Measurements from ENCODE around the gene BCL11A. TPM values are rescaled to one million over a fixed set of nuclear protein-coding genes. Genes with fewer than 3 reads are reported as not detected.

Gene BCL11A
- total RNA-seq, 1 donor from 2014 or later: 3.6 TPM

DNA sequence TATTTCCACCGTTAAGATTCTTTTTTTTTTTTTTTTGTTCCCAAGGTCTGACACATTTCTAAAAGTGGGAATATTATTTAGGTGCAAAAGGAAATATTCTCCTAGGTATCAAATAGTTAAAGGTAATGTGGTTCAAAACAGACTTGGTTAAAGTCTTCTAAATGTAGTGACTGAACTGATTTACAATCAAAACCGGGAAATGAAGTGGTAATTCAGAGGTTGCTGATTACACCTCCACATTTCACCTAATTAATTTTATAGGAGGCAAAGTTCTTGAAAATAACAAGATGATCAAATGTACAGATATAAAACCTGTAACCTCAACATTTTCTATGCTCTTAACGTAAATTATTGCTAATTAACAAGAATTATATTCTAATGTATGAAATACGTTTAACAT is 5.1 kb downstream of the BCL11A start:
- DNase-seq (ENCODE audit: extremely low read depth, low read depth, low spot score): no peak

DNA sequence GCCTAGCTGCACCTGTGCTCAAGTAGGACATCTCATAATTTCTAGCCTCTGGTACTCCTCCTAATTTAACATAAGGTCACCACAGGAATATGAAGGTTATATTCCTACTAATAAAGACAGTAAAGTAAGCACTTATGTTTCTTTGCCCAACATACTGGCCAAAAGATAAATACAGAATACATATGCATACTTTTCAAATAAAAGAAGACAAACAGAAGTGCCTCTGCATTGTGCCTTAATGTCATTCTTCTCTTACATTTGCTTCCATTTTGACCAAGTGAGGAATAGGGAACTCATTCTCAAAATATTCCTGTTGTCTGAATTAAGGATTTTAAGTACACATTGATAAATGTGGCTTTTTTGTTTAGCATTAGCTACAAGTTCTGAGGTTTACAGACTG is 5.6 kb downstream of the BCL11A start:
- DNase-seq (ENCODE audit: extremely low read depth, low read depth, low spot score): no peak

DNA sequence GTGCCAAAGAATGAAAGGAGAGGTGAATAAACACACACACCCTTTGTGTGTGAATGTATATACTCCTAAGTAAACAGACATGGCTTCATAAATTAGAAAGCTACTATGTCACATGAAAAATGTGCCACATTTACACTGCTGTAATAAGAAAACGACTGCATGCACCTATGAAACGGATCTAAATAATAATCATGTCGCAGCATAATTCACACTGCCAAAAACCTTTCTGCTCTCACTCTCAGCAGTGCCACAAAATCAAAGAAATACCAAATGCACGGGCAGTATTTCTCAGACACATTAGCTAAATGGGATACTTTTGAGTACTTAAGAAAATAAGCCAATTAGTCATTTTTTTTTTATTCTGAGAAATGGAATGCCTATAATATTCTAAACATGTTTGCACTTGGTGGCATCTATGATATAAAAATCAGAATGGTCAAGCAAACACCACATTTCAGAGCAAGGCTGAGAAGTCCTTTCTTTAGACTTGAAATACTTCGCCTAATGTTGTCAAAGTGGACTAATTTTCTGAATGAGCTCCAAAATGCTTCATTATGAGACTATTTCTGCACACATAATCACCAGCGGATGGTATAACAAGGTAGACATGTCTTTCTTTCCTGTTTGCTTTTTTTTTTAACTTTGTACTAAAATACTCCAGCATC is 6.6 kb downstream of the BCL11A start:
- DNase-seq (ENCODE audit: extremely low read depth, low read depth, low spot score): no peak

DNA sequence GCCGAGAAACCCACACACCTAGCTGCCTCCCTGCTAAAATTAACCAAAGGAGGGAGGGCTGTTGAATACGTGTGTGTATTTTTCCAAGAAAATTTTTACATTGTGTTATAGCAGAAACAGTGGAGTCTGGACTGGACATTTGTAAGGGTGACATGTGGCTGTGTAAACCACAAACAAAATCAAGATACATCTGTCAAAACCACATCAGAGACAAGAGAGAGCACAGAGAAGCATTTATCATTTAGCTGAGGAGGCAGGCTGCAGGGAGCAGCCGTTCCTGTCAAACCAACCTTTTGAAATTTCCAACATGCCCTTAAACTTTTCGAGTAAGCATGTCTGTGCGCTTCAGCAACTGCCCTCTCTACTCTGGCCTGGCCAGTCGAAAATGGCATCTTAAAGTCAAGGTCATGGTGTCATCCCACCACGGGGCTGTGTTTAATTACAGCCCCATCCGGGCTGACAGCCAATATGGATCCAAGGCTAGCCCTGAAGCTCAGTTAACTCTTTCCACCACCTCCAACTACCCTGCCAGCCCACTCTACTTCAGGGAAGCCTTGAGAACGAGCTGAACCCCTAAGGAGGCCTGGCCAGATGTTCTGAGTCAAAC is 8.4 kb downstream of the BCL11A start:
- DNase-seq (ENCODE audit: extremely low read depth, low read depth, low spot score): no peak

DNA sequence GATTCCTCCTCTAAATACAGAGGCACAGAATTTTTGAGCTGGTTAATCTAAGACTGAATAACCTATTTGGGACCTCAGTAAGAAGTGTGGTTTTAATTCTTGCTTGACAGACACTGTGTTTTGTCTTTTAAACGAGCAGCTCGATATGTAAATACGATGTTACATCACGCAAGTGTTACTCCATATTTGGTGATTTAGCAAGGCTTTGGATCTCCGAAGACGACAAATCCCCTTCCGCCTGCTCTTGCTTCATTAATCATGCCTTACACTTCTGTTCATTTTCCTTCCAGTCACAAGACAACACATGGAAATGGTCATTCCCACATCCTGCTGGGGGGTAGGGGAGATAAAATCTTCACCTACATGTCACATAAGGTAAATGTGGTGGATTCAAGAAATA is 9.4 kb downstream of the BCL11A start:
- DNase-seq (ENCODE audit: extremely low read depth, low read depth, low spot score): no peak

DNA sequence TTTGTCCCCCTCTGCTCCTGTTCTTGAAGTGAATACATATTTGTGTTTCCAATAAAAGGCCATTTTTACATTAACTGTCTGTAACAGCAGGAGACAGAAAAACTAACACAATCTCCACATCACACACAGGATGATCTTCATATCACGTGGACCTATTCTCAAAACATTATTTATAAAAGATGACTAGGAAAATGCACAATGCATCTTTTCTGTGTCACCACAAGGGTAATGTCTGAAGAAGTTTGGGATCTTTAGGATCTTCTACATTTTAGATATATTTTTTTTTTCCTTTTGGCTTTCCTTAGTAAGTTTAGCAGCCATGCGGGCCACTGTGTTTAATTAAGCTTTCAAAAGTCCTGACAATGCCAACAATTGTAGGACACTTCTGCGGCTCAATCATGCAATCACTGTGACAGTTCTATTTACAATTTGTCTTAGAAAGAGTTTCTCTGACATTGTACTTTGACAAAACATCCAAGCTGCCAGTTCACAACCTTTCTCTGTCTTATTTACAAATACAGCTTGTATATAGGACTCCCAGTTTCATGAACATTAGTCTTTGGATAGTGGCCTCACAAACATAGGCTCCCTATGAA is 12.3 kb downstream of the BCL11A start:
- DNase-seq (ENCODE audit: extremely low read depth, low read depth, low spot score): no peak

DNA sequence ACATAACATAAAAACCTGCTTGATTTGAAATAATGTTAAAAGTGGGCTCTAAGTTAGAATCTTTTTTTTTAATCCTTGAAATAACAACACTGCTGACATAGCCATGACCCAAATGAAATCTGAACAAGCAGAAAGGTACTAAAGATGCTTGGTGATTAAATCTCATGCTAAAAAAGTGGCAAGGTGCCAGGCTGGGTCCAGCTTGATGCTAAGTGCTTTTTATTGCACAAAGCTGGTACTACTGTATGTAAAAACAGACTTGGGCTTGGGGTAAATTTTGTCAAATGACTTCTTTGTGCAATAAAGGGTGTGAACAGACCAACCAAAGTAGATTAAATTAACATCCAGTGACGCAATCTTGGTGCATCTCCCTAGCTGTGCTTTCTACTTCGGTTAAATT is 13.4 kb downstream of the BCL11A start:
- DNase-seq (ENCODE audit: extremely low read depth, low read depth, low spot score): no peak

DNA sequence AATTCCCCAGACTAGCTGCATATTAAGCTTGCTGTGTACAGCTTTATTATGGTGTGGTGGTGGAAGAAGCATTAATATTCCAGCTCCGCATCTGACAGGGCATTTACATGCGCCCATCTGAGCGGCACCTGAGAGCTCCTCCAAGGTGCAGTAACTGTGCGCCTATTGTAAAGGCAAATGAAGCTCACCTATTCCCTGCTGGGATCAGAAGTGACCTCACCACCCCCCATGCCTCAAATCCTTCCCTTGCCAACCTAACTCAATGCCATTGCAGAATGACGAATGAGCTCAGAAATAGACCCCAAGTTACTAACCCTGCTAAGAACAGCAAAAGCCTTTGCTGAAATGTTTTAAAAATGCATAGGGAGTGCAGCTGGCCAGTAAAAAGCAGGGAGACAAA is 14.3 kb downstream of the BCL11A start:
- no peak for DNase-seq (ENCODE audit: extremely low read depth, low read depth, low spot score)

DNA sequence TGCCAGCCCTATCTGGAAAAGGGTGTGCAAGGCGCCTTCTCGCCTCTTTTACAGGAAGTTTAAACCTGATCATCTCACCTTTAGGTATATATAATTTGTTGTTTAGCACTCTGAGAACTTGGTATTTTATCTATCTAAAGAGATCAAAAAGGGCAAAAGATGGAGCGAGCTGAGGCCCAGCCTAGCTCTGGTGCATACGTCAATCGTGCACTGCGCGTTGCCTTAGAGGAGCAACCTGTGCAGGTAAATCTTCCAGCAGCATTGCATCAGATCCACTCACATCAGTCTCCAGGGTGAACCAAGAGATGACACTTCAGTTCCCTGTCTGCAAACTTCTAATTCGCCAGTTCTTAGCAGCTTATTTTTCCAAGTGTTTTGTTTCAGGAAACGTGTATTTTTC is 15.4 kb downstream of the BCL11A start:
- no peak for DNase-seq (ENCODE audit: extremely low read depth, low read depth, low spot score)

DNA sequence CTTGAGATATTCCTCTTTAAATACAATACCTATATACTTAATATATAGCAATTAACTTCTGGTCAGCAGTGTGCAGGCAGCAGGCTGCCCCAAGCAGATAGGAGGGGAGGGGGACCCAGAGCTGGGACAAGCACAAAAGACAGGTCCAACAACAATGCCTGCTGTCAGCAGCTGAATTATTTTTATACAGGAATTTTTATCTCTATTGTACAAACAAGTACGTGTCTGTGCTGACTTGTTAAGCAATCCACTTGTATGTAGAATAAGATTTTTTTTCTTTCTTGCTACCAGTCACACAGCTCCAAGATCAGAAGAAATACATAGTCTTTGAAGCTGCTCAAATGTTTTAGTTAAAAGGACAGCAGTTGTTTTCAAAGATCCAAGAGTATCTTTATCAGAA is 16.7 kb downstream of the BCL11A start:
- DNase-seq (ENCODE audit: extremely low read depth, low read depth, low spot score): no peak

DNA sequence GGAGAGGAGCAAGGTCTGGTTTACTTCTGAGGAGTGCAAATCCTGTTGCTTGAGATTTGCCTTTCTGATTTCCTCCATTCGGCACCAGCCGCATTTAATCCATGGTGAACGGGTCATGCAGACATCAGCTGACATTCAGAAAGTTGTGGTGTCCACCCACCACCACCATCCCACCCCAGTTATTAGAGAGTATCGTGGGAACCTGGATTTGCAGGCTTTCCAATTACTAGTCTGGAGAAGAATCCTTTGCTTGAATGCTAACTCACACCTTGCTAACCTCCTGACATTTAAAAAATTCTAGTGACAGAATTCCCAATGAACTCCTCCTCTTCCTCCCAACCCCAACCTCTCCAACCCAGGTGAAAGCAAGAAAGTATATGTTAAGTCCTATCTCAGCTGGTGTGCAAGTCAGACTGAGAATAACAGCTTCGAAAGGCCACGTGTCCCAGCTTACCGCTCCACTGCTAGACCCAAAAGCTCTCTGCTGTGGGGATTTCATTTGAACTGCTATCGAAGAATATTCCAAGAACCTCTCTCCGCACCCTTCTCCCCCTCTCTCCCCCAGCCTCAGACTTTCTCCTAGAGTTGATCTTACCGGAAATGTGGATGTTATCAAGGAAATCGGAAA is 17.7 kb downstream of the BCL11A start:
- DNase-seq (ENCODE audit: extremely low read depth, low read depth, low spot score): no peak

DNA sequence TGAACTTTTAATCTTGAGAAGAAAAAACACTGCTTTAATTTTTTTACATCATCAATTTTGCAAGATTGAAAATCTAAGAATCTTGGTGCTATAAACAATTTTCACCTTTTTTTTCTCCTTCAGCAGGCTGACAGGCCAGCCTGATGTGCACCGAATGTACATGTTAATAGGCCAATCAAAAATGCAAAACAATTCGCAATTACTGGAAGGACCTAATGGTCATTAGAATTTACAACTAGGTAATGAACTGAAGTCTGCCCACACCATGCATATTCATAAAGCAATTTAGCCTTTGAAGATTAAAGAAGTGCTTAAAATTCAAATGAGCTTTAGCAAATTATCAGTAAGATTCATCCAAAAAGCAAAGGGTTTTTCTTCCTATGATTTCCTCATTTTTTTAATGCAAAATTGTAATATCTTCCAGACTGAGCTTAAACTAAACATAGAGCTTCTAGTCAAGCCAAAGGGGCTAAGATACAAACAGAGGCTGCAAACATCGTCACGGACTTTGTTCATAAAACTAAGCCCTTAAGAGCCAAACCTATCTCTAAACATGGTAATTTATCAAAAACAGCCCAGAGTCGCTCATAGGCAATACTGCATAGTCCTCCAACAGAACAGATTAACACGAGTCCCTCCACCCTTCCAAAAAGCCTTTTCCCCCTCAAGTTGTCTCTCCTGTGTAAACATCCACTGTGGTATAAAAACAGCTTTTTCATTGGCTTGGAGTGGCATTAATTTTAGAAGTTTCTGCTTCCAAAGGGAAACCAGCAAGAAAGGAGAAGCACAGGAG is 18.4 kb downstream of the BCL11A start:
- no peak for DNase-seq (ENCODE audit: extremely low read depth, low read depth, low spot score)

DNA sequence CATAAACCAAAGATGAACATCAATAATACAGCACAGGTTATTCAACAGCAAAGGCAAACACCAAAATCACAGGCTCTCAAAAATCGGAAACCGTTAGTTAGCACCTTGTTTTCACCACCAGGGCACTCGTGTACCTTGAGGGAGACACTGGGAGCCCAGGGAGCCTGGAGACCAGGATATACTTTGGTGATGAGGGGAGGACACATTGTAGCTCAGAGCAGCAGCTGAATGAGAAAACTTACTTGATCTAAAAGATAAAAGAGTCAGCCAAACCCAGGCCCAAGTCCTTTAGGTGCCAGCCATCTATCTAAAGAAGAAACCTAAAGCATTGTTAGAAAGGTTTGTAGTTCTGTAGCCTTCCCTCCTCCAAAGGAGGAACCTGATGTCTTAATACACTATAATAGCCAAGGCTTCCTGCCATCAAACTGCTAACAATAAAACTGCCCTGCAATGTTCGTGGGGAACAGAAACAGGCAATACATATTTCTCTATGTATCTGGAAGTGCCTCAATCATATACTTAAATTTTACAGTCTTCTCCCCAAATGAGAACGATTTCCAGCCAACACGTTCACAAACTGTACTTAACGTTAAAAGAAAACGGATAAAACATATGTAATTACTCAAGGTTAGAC is 19.3 kb downstream of the BCL11A start:
- no peak for DNase-seq (ENCODE audit: extremely low read depth, low read depth, low spot score)

DNA sequence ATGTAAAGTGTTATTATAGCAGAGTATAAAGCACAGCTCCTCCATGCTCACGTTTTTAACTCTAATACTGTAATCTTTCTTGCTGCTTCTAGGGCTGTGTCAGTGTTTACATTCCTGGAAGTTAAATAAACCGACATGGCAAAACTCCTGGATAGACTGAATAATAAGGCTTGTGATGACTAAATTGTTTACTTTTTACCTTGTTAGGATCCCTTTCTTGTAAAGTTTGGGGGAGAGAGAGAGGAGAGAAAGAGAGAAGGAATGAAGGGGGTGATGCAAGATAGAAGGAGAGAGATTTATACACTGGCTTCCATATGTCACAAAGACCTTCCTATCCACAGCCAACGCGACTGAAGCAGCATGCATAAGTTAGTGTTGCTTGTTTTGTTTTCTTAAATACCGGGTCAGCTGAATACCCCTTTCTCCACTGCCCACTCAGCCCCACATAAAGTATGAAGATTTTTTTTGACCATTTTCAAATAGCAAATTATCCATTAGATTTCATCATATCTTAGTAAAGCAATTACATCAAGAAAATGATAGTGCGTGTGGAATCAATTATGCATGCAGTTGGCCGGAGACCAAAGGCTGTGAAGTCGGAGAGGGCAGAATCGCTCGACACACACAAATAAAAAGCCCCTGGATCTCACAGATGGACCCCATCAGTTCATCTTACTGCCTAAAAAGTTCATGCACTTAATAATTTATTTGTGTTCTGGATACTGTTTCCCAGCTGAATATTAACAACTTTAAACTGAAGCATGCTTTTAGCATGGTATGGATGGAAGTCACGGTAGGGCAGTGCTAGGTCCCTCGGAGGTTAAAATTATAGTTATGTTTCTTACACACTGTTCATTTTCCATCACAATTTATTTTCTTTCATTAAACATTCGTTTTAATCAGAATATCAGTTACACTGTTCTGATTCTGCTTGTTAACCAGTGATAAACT is 20.1 kb downstream of the BCL11A start:
- no peak for DNase-seq (ENCODE audit: extremely low read depth, low read depth, low spot score)

DNA sequence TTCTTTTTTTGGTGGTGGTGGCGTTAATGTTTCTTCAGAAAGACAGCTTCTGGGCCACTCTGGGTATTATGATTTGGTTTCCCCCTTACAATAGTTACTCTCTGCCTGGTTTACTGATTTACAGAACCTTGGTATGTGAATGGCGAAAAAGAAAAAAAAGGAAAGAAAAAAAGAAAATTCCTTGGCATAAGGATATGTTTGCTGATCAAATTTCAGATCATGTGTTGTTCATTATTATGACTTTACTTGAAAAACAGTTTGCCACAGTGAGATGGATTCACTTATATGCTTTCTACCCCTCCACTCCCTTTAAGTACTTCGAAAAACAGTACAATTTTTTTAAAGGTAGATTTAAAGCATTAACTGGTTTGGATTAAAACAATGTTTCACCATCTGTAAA is 21.0 kb downstream of the BCL11A start:
- no peak for DNase-seq (ENCODE audit: extremely low read depth, low read depth, low spot score)

DNA sequence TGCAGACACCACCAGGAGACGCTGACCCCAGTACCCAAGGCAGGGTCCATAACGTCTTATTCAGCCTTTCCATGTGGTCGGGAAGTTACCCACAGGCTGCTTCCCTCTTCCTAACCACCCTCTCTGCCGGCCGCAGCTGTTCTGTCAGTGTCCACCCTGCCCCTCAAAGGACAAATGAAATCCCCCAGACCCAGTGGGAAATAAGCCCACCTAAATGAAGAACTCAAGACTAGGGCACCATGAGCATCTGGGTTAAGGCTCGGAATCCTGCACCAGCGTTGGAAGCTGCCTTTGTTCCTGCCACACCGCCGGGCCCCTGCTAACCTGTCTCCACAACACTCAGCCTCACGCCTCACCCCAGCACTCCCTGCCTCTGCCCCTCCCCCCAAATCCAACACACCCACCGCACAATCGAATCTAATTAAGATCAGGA is 21.7 kb downstream of the BCL11A start:
- DNase-seq (ENCODE audit: extremely low read depth, low read depth, low spot score): no peak

DNA sequence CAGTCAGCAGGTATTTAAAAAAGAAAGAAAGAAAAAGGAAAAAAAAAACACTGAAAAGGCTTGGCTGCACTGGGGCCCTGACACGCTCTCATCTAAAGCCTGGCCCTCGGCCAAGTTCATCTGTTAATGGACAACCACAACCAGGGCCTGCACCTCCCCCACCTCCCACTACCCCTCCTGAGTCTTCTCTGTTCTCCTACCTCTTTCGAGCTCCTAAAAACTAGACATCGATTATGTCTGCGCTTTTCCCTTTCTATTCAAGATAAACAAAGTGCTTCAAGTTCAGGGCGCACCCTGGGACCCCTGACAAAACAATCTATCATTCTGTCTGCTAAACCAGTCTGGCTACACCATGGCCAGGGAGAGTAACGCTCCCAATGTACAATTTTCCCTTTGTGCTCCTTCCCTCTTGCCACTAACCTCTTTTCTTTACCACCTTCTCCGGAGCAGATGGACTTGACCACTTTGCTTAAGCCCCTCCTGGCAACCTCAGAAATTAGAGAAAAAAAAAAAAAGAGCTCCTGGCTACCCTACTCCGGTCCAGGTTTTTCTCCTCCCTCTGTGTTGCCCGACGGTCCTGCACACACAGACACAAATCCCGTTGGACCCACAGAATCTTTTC is 22.7 kb downstream of the BCL11A start:
- DNase-seq (ENCODE audit: extremely low read depth, low read depth, low spot score): no peak

DNA sequence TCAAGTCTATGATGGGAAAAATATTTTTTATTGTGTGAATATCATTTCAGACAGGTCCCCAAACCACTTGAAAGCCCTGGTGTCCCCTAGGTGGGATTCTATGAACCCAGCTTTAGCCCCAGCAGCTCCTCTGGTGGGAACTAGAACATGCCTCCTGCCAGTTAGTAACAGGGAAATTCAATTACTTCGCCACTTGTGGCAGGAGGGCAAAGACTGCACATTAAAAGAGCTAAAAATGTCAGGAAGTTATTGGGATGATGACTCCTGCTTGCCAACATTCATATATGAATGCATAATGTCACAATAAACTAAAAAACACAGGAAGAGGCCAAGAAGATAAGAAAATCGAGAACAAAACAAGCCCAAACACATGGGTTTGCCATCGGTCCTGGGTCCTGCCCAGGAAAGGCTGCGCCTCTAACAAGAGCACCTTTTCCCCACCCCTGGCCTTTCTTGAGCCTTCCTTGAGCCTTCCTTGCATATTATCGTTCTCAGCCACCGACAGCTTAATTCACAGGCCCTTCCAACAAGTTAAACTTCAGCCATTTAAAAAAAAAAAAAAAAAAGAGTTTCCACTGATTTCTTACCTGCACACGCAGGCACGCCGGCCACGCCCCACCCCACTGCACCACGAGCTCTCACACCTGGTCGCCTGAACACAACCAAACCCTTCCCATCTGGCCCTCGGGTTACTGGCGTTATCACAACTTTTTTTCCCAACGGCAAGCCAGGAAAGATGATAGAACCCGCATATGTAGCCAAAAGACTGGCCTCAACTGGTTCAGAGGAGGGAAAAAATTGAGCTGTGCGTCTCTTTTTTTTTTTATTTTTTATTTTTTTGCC is 23.4 kb downstream of the BCL11A start:
- no peak for DNase-seq (ENCODE audit: extremely low read depth, low read depth, low spot score)
